Kidney (tissue), 14 donors: ENCODE data around the gene THRB. TPM values are rescaled to one million over a fixed set of nuclear protein-coding genes. Genes with fewer than 3 reads are reported as not detected.

Experiments
- DNase-seq, 5 donors: peaks; one replicate each; pipeline ENCODE4 v3.0.0-alpha.2; 2013 to 2020
- FAIRE-seq: peaks from 2 replicates; lab custom pipeline; 2012; peaks lifted over from hg19 to GRCh38; lab: Jason Lieb, UNC
- H3K27ac ChIP-seq, 2 donors: one replicate each; pipeline ENCODE4 v1.7.0; 2013; ENCODE audit warnings: low read depth in 2 of 2, low read length in 2 of 2, inconsistent platforms in 1 of 2
- H3K27me3 ChIP-seq: one replicate; pipeline ENCODE4 v1.7.1; 2013; ENCODE audit warnings: low read length, inconsistent platforms; ENCODE audit not compliant: control insufficient read depth, insufficient read depth
- H3K36me3 ChIP-seq, 3 donors: one replicate each; pipeline versions ENCODE4 v1.7.0 to v1.7.1; 2013; ENCODE audit warnings: low read length in 3 of 3, control low read depth in 1 of 3, inconsistent platforms in 1 of 3; ENCODE audit not compliant: insufficient read depth in 3 of 3, control insufficient read depth in 2 of 3
- H3K4me1 ChIP-seq, 3 donors: one replicate each; pipeline versions ENCODE4 v1.7.0 to v1.7.1; 2013; ENCODE audit warnings: low read length in 3 of 3, inconsistent platforms in 1 of 3, low read depth in 1 of 3; ENCODE audit not compliant: control insufficient read depth in 2 of 3, insufficient read depth in 2 of 3
- H3K4me3 ChIP-seq, 3 donors: one replicate each; pipeline versions ENCODE4 v1.7.0 to v1.8.1; 2013; ENCODE audit warnings: low read length in 3 of 3, control low read depth in 1 of 3, inconsistent platforms in 1 of 3
- H3K9ac ChIP-seq, 3 donors: one replicate each; pipeline versions ENCODE4 v1.7.0 to v1.7.1; 2013; ENCODE audit warnings: low read length in 3 of 3, control low read depth in 1 of 3, inconsistent platforms in 1 of 3
- H3K9me3 ChIP-seq, 3 donors: one replicate each; pipeline versions ENCODE4 v1.7.0 to v1.7.1; 2013; ENCODE audit warnings: low read length in 3 of 3, control low read depth in 1 of 3, inconsistent platforms in 1 of 3; ENCODE audit not compliant: control insufficient read depth in 2 of 3, insufficient read depth in 1 of 3
- intact Hi-C: fragments of 100-400 bp; cut with DNase I; formaldehyde crosslinking; loops from one replicate; pipeline ENCODE4 v1.11.1; 2022
- polyA plus RNA-seq: library from polyadenylated mRNA; stranded (reverse); fragments of 350-450 nt; fragmentation: Illumina TruSeq; extraction: RNeasy Lipid Tissue Mini Kit (QIAGEN cat#74804); gene quantifications from one replicate; pipeline ENCODE4 v1.2.3, GENCODE V29; 2014; ENCODE audit warnings: low read depth, low replicate concordance; ENCODE audit not compliant: insufficient read depth
- total RNA-seq: library from RNA; stranded (reverse); fragmentation: NEBNext Ultra II Directional; extraction: Animal tissue kit (Norgen Biotek cat#: 25700); gene quantifications from one replicate; pipeline ENCODE4 v1.2.1, GENCODE V29; 2021
- TF ChIP-seq, protein P1 (sequence below): IDR thresholded peaks from 3 replicates; pipeline ENCODE4 v1.5.1; 2012; ENCODE audit warnings: mild to moderate bottlenecking, moderate library complexity, borderline replicate concordance; ENCODE audit not compliant: insufficient read depth; ENCODE audit errors: extremely low read depth
- donor health status: control.
- donor health status: control.
- donor health status: control.
- donor health status: control.
- donor health status: control.
- donor health status: DM: yes; HTN: yes; CAD: no.
- donor health status: Normal renal cell carcinoma (clear cell type).

Gene THRB
- total and polyA plus RNA-seq, 2 donors from 2014 or later, result 4.5 to 17.2 TPM

DNA sequence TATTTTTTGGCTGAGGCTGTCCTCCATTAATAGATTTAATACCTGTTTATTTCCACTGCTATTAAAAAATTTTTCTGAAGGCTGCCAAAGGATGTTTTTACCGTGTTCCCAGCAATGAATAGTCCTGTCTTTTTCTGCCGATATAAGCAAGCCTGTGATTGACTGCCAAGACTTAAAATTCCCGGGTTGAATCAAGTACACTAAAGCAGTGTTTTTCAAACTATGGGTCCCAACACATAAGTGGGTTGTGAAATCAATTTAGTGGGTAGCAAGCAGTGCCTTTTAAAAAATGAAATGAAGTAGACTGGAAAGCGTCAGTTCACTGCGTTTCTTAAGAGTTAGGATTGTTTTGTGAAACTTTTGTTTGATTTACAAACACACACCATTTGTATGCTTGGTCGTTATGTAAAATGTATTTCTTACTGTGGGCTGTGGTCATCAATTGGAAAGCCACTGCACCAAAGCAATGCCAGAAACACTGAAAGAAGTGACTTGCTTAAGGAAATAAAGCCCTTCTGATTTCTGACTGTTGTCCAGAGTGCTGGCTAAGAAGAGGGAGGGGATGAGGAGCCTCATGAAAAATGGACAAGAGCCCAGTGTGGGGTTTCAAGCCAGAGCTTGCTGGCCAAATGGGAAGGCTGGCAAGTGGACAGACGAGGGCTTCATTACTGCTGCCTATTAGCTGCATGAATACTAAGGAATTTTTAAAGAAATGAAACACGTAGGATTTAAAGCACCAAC lies 206.0 kb downstream of the THRB start:
- DNase-seq (no peak), FAIRE-seq (no peak)
- intact Hi-C loops, result no loop called here
- H3K4me3 ChIP-seq, result no peak overlapping the region
- no peaks in the 10 kb centered on the region for H3K27me3 ChIP-seq
- H3K36me3 ChIP-seq, result no peaks in the 10 kb centered on the region
- H3K9ac ChIP-seq, result no peak overlapping the region
- H3K27ac ChIP-seq, result no peak overlapping the region
- H3K9me3 ChIP-seq, result peaks cover 0 to under 1% (median 0%) of the 10 kb centered on the region in 3 donors
- TF ChIP-seq, protein P1, sequence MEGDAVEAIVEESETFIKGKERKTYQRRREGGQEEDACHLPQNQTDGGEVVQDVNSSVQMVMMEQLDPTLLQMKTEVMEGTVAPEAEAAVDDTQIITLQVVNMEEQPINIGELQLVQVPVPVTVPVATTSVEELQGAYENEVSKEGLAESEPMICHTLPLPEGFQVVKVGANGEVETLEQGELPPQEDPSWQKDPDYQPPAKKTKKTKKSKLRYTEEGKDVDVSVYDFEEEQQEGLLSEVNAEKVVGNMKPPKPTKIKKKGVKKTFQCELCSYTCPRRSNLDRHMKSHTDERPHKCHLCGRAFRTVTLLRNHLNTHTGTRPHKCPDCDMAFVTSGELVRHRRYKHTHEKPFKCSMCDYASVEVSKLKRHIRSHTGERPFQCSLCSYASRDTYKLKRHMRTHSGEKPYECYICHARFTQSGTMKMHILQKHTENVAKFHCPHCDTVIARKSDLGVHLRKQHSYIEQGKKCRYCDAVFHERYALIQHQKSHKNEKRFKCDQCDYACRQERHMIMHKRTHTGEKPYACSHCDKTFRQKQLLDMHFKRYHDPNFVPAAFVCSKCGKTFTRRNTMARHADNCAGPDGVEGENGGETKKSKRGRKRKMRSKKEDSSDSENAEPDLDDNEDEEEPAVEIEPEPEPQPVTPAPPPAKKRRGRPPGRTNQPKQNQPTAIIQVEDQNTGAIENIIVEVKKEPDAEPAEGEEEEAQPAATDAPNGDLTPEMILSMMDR, result no peak
- no peaks in the 10 kb centered on the region for H3K4me1 ChIP-seq

DNA sequence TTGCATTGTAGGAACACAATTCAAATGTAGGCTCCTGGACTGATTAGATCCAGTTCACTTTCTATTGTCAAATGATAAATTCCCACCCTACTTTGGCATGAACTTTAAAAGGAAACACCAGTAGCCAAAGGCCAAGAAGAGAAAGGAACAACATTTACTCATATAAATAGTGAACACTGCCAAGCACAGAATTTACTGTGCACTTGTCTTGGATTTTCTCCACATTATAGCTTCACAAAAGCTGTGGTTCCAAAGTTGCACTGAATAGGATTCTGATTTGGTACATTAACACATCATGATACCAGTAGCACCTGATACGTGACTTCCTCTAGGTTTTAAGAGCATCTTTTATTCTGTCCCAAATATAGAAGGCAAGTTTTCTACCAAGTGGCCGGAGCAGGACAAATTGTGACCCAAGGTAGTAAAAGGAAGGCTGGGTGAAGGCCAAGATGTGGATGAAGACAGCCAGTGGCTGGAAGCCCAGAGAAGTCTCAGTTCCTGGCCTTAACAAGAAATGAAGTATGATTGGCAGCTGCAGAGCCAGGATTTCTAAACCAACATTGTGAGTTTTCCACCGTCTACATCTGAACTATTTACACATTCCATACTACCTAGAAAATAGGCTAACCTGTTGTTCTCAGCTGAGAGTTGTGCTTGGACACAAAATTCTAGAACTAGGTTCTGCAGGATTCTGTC lies 206.7 kb downstream of the THRB start:
- H3K4me1 ChIP-seq, result no peaks in the 10 kb centered on the region
- intact Hi-C loops, result no loop called here
- H3K27me3 ChIP-seq, result no peaks in the 10 kb centered on the region
- H3K9me3 ChIP-seq, result no peaks in the 10 kb centered on the region
- no peaks in the 10 kb centered on the region for H3K36me3 ChIP-seq
- TF ChIP-seq, protein P1, result no peak
- no peak overlapping the region for H3K27ac ChIP-seq
- no peak overlapping the region for H3K4me3 ChIP-seq
- H3K9ac ChIP-seq, result no peak overlapping the region
- FAIRE-seq, result no peak
- no peak for DNase-seq

DNA sequence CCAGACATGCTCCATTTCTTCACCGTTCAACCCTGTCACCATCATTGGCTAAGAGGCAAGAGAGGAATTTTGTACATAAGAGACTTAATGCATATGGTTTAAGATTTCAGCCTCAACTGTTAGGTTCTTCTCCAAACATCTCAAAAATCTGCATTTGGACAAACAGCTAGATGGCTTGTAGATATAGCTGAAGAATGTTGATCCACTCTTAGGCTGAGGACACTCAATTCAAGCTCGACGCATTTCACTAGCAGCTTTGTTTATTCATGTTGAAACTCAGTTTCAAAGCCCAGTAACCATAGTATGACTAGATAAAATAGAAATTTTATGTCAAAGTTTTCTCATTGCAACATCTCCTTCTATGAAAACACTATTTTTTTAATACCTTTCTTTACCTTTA lies 208.2 kb downstream of the THRB start:
- no peaks in the 10 kb centered on the region for H3K36me3 ChIP-seq
- intact Hi-C loops, result no loop called here
- DNase-seq, result no peak
- no peak overlapping the region for H3K9ac ChIP-seq
- no peaks in the 10 kb centered on the region for H3K9me3 ChIP-seq
- TF ChIP-seq, protein P1, result no peak
- no peaks in the 10 kb centered on the region for H3K27me3 ChIP-seq
- H3K4me1 ChIP-seq, result no peaks in the 10 kb centered on the region
- no peak overlapping the region for H3K4me3 ChIP-seq
- no peak for FAIRE-seq
- no peak overlapping the region for H3K27ac ChIP-seq
